Caco-2 (cell line): ENCODE data around the gene TTLL4. TPM values are rescaled to one million over a fixed set of nuclear protein-coding genes. Genes with fewer than 3 reads are reported as not detected.
"Not testable (repeated sequence)": the region's sequence is repeated elsewhere in the genome, so short reads cannot be mapped to it uniquely, and the experiment has no call there.

Experiments
- BruUV-seq: library from RNA; stranded (reverse); fragments of 400-500 nt; replicated peaks from 2 replicates; lab custom pipeline; 2021; lab: Mats Ljungman, UMichigan
- CTCF ChIA-PET: fragments of 300-600 bp; sonication (Branson Sonifier 250); formaldehyde crosslinking; loops from one replicate; lab custom pipeline; 2022; ENCODE audit warnings: antibody characterized with exemption; lab: Charles Lee
- POLR2A ChIA-PET: fragments of 300-600 bp; sonication (Branson Sonifier 250); formaldehyde crosslinking; loops from one replicate; lab custom pipeline; 2022; ENCODE audit warnings: antibody characterized with exemption; lab: Charles Lee
- DNase-seq, 2 experiments: peaks; one replicate each; pipeline versions ENCODE4 v3.0.0 to v3.0.0-alpha.2; 2020 to 2022
- H3K27me3 ChIP-seq: replicated peaks from 2 replicates; pipeline ENCODE4 v1.6.0; 2011; ENCODE audit warnings: low read length; ENCODE audit not compliant: control insufficient read depth, insufficient read depth
- H3K36me3 ChIP-seq: 2 replicates; pipeline ENCODE4 v1.5.1; 2011; ENCODE audit warnings: low read length; ENCODE audit not compliant: control insufficient read depth, insufficient read depth
- H3K4me1 ChIP-seq: fragments of 250-450 bp; sonication (Bioruptor Pico); 2 replicates; pipeline ENCODE4 v1.5.1; 2020; ENCODE audit warnings: mild to moderate bottlenecking
- H3K4me3 ChIP-seq: 2 replicates; pipeline ENCODE4 v1.5.1; 2011; ENCODE audit warnings: low read depth, mild to moderate bottlenecking, control low read depth, low read length
- H3K9me3 ChIP-seq: fragments of 250-450 bp; sonication (Bioruptor Pico); 2 replicates; pipeline ENCODE4 v1.5.1; 2020; ENCODE audit warnings: mild to moderate bottlenecking, moderate library complexity
- H3K27ac Mint-ChIP-seq: one replicate; pipeline ENCODE4 v1.8.0; 2022; ENCODE audit warnings: mixed read lengths; ENCODE audit not compliant: unreplicated experiment
- H3K27me3 Mint-ChIP-seq: one replicate; pipeline ENCODE4 v1.8.0; 2022; ENCODE audit warnings: mixed read lengths; ENCODE audit not compliant: insufficient read depth, unreplicated experiment
- H3K36me3 Mint-ChIP-seq: one replicate; pipeline ENCODE4 v1.8.0; 2022; ENCODE audit warnings: mild to moderate bottlenecking, mixed read lengths; ENCODE audit not compliant: insufficient read depth, unreplicated experiment
- H3K4me1 Mint-ChIP-seq: one replicate; pipeline ENCODE4 v1.8.0; 2022; ENCODE audit warnings: low read depth, mixed read lengths; ENCODE audit not compliant: unreplicated experiment
- H3K4me3 Mint-ChIP-seq: one replicate; pipeline ENCODE4 v1.8.0; 2022; ENCODE audit warnings: mild to moderate bottlenecking, moderate library complexity, mixed read lengths; ENCODE audit not compliant: unreplicated experiment
- H3K9me3 Mint-ChIP-seq: one replicate; pipeline ENCODE4 v1.8.0; 2022; ENCODE audit warnings: mixed read lengths; ENCODE audit not compliant: unreplicated experiment
- intact Hi-C: fragments of 100-400 bp; cut with micrococcal nuclease; formaldehyde crosslinking; loops from one replicate; pipeline ENCODE4 v1.10.0; 2022; ENCODE audit not compliant: unreplicated experiment
- total RNA-seq: library from RNA; stranded (reverse); gene quantifications from 2 replicates; pipeline ENCODE4 v1.2.3, GENCODE V29; 2022
- TF ChIP-seq, protein P1 (sequence below), 2 experiments: fragments of 200-600 bp in 1 of 2; IDR thresholded peaks; 1 replicate in 1 of 2; 2 replicates in 1 of 2; pipeline versions ENCODE4 v1.5.1 to v1.8.0; 2011 to 2022; ENCODE audit warnings: antibody characterized with exemption in 1 of 2, control low read depth in 1 of 2, inconsistent platforms in 1 of 2, low read depth in 1 of 2, low read length in 1 of 2, mild to moderate bottlenecking in 1 of 2, moderate library complexity in 1 of 2; ENCODE audit not compliant: insufficient read depth in 1 of 2, severe bottlenecking in 1 of 2, unreplicated experiment in 1 of 2

TTLL4 gene
- total RNA-seq, 1 experiment from 2014 or later, result 86.6 TPM

DNA sequence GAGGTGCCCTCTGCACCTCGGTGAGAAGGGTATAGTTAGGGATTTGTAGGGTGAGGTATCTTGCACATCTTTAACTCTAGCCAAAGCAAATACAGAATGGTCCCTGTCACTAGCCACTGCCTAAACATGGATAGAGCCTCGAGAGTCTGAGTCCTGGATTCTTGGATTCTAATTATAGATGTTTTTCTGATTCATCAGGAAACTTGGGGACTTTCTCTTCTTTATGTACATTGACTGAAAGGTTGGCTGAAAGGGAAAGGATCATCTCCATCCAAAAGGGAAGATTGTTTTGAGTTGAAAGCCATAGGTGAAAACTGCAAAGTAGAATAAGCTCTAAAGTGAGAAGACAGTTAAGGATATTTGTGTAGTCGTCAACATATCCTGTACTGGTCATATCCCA, 30.6 kb upstream of the TTLL4 start:
- no peaks in the 10 kb centered on the region for H3K4me1 Mint-ChIP-seq
- no peaks in the 10 kb centered on the region for H3K27me3 ChIP-seq
- H3K36me3 ChIP-seq, result no peaks in the 10 kb centered on the region
- H3K9me3 Mint-ChIP-seq, result no peaks in the 10 kb centered on the region
- no peak overlapping the region for H3K4me3 Mint-ChIP-seq
- H3K4me1 ChIP-seq, result no peaks in the 10 kb centered on the region
- DNase-seq, result no peak
- POLR2A ChIA-PET, result no interaction called here
- intact Hi-C loops, result no loop called here
- no peaks in the 10 kb centered on the region for H3K9me3 ChIP-seq
- no peaks in the 10 kb centered on the region for H3K27me3 Mint-ChIP-seq
- no TSS peak for BruUV-seq
- TF ChIP-seq, protein P1, sequence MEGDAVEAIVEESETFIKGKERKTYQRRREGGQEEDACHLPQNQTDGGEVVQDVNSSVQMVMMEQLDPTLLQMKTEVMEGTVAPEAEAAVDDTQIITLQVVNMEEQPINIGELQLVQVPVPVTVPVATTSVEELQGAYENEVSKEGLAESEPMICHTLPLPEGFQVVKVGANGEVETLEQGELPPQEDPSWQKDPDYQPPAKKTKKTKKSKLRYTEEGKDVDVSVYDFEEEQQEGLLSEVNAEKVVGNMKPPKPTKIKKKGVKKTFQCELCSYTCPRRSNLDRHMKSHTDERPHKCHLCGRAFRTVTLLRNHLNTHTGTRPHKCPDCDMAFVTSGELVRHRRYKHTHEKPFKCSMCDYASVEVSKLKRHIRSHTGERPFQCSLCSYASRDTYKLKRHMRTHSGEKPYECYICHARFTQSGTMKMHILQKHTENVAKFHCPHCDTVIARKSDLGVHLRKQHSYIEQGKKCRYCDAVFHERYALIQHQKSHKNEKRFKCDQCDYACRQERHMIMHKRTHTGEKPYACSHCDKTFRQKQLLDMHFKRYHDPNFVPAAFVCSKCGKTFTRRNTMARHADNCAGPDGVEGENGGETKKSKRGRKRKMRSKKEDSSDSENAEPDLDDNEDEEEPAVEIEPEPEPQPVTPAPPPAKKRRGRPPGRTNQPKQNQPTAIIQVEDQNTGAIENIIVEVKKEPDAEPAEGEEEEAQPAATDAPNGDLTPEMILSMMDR (IDR thresholded peaks at IDR 0.05; ENCODE audit: insufficient read depth in 1 of 2, low read depth in 1 of 2, low read length in 1 of 2, severe bottlenecking in 1 of 2, unreplicated experiment in 1 of 2), result no peak
- CTCF ChIA-PET, result interaction anchor here (0.6 kb wide), 1 partner anchor 21 kb away, joined by 4 read pairs; no protein-coding TSS in a partner anchor
- no peak overlapping the region for H3K27ac Mint-ChIP-seq
- peaks cover 7% of the 10 kb centered on the region for H3K36me3 Mint-ChIP-seq
- no peak overlapping the region for H3K4me3 ChIP-seq

DNA sequence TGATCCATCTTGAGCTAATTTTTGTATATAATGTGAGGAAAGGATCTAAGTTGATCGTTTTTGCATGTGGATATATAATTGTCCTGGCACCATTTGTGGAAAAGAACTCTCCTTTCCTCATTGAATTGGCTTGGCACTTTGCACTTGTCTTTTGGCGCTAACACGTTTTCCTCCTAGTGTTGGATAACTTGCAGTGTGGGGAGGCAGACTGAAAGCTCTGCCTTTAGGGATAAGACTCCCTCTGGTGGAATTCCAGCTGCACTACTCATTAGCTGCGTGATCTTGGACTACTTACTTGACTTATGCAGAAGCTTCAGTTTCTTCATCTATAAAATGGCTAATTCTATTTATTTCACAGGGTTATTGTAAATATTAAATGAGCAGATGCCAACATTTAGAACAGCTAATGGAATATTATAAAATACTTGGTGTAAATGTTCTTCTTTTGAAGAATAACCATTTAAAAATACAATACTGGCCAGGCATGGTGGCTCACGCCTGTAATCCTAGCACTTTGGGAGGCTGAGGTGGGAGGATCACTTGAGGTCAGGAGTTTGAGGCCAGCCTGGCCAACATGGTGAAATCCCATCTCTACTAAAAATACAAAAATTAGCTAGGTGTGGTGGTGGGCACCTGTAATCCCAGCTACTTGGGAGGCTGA, 23.1 kb upstream of the TTLL4 start:
- POLR2A ChIA-PET, result interaction anchor here (0.6 to 1.5 kb wide), 4 partner anchors 15 to 506 kb away, joined by 3 to 6 read pairs (median 4); partner anchors contain the start of genes BCS1L, RNF25, STK36 and TTLL4
- not testable (repeated sequence) for H3K9me3 ChIP-seq, H3K9me3 Mint-ChIP-seq, H3K4me1 Mint-ChIP-seq, H3K36me3 Mint-ChIP-seq, H3K4me1 ChIP-seq, H3K36me3 ChIP-seq, H3K27me3 Mint-ChIP-seq, H3K27ac Mint-ChIP-seq, BruUV-seq, H3K27me3 ChIP-seq, H3K4me3 Mint-ChIP-seq, H3K4me3 ChIP-seq
- CTCF ChIA-PET, result interaction anchor here (0.6 to 2.3 kb wide), 14 partner anchors 10 to 1395 kb away, joined by 3 to 42 read pairs (median 4); partner anchors contain the start of genes BCS1L, RNF25, STK36 and TTLL4
- TF ChIP-seq, protein P1 (IDR thresholded peaks at IDR 0.05; ENCODE audit: insufficient read depth in 1 of 2, low read depth in 1 of 2, low read length in 1 of 2, severe bottlenecking in 1 of 2, unreplicated experiment in 1 of 2), result peak; percentile 83 to 93
- peak; percentile 78 to 79 for DNase-seq
- intact Hi-C loops, result loop anchor here (1.0 kb wide), 4 partner anchors 15 to 160 kb away; partner anchors contain the start of genes RNF25, STK36 and TTLL4

GRCh38 chr2:218691234-218691633, 19.4 kb upstream of the TTLL4 start:
- no peak overlapping the region for H3K4me3 Mint-ChIP-seq
- H3K9me3 Mint-ChIP-seq, result no peaks in the 10 kb centered on the region
- Histone ChIP-seq H3K27me3 (no peaks in the 10 kb centered on the region), H3K9me3 (no peaks in the 10 kb centered on the region), H3K4me1 (no peaks in the 10 kb centered on the region), H3K4me3 (no peak overlapping the region), H3K36me3 (no peaks in the 10 kb centered on the region)
- no peak for DNase-seq
- POLR2A ChIA-PET, result no interaction called here
- intact Hi-C loops, result no loop called here
- no peak overlapping the region for H3K27ac Mint-ChIP-seq
- peaks cover 17% of the 10 kb centered on the region for H3K36me3 Mint-ChIP-seq
- TF ChIP-seq, protein P1 (IDR thresholded peaks at IDR 0.05; ENCODE audit: insufficient read depth in 1 of 2, low read depth in 1 of 2, low read length in 1 of 2, severe bottlenecking in 1 of 2, unreplicated experiment in 1 of 2), result no peak
- CTCF ChIA-PET, result no interaction called here
- peaks cover 6% of the 10 kb centered on the region for H3K4me1 Mint-ChIP-seq
- no TSS peak for BruUV-seq
- no peaks in the 10 kb centered on the region for H3K27me3 Mint-ChIP-seq
